Measurements from ENCODE around the gene TMED1. TPM values are rescaled to one million over a fixed set of nuclear protein-coding genes. Genes with fewer than 3 reads are reported as not detected.
"Not testable (repeated sequence)": the region's sequence is repeated elsewhere in the genome, so short reads cannot be mapped to it uniquely, and the experiment has no call there.

Gene TMED1
- total RNA-seq, 1 donor from 2014 or later = 27.0 TPM

DNA sequence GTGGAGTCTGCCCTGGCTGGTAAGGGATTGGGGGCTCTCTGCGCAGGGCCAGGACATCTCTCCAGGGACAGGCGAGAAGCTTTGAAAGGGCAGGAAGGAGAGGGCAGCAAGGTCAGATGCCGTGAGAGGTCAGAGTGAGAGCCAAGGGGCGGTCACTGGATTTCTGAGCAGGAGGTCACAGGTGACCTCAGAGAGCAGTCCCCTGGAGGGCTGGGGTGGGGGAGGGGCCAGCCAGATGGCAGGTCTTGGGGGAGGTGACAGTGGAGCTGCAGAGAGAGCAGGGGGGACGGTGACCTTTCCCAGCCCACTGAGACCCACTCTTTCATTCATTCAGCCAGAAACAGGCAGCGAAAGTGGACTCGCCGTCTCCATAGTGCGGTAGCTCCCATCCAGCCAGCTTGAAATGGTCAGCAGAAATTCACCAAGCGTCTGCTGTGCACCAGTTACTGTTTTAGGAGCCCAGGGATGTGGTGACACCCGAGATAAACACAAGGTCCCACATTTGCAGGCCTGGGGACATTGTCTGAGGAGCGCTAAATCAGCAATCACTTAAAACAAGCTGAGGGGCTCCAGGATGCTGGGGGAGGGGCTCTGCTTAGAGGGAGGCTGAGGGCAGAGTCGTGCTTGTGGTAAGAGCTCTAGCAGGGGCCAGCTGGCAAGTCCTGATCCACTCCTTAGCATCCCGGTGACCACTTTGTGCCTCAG, 45.5 kb upstream of the TMED1 start:
- no peak overlapping the region for H3K4me2 ChIP-seq (ENCODE audit: low read length)

GRCh38 chr19:10878253-10878652, 42.2 kb upstream of the TMED1 start:
- H3K4me3 ChIP-seq (ENCODE audit: insufficient read depth, low read depth, low read length) = no peak overlapping the region
- DNase-seq (ENCODE audit: low read depth) (no peak), FAIRE-seq (no peak)
- H3K27me3 ChIP-seq (ENCODE audit: insufficient read depth, low read length) = no peaks in the 10 kb centered on the region
- H3K4me1 ChIP-seq (ENCODE audit: insufficient read depth, low read length) = peaks cover 3% of the 10 kb centered on the region
- H3K27ac Mint-ChIP-seq (ENCODE audit: unreplicated experiment) = peak overlapping the region; percentile 20
- no peak overlapping the region for H3K4me3 Mint-ChIP-seq (ENCODE audit: unreplicated experiment)
- no peak overlapping the region for H3K27ac ChIP-seq (ENCODE audit: low read depth, low read length)
- H3K36me3 Mint-ChIP-seq (ENCODE audit: low read depth, unreplicated experiment) = peaks cover 2% of the 10 kb centered on the region
- no peaks in the 10 kb centered on the region for H3K9me3 Mint-ChIP-seq (ENCODE audit: unreplicated experiment)
- H3K4me2 ChIP-seq (ENCODE audit: low read length) = peak overlapping the region; percentile 15
- no peaks in the 10 kb centered on the region for H3K27me3 Mint-ChIP-seq (ENCODE audit: low read depth, unreplicated experiment)
- no peaks in the 10 kb centered on the region for H3K9me3 ChIP-seq (ENCODE audit: insufficient read depth, low read depth, low read length)
- peaks cover 92% of the 10 kb centered on the region for H3K79me2 ChIP-seq (ENCODE audit: insufficient read depth, low read length)
- no peaks in the 10 kb centered on the region for H3K36me3 ChIP-seq (ENCODE audit: insufficient read depth, low read length)
- H2AFZ ChIP-seq (ENCODE audit: low read depth, low read length) = no peak overlapping the region
- peaks cover 35% of the 10 kb centered on the region for H3K4me1 Mint-ChIP-seq (ENCODE audit: low read depth, unreplicated experiment)
- TF ChIP-seq, protein P1, sequence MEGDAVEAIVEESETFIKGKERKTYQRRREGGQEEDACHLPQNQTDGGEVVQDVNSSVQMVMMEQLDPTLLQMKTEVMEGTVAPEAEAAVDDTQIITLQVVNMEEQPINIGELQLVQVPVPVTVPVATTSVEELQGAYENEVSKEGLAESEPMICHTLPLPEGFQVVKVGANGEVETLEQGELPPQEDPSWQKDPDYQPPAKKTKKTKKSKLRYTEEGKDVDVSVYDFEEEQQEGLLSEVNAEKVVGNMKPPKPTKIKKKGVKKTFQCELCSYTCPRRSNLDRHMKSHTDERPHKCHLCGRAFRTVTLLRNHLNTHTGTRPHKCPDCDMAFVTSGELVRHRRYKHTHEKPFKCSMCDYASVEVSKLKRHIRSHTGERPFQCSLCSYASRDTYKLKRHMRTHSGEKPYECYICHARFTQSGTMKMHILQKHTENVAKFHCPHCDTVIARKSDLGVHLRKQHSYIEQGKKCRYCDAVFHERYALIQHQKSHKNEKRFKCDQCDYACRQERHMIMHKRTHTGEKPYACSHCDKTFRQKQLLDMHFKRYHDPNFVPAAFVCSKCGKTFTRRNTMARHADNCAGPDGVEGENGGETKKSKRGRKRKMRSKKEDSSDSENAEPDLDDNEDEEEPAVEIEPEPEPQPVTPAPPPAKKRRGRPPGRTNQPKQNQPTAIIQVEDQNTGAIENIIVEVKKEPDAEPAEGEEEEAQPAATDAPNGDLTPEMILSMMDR (IDR thresholded peaks at IDR 0.05; ENCODE audit: insufficient read depth, low read depth, low read length) = no peak
- no peak for TF ChIP-seq EZH2 (IDR thresholded peaks at IDR 0.05; ENCODE audit: insufficient read depth, low read length)
- H4K20me1 ChIP-seq (ENCODE audit: insufficient read depth, low read length) = peaks cover 77% of the 10 kb centered on the region
- H3K9ac ChIP-seq (ENCODE audit: low read length) = no peak overlapping the region

More for the DNA sequence above, 45.5 kb upstream of the TMED1 start:
- Histone ChIP-seq H3K27me3 (ENCODE audit: insufficient read depth, low read length) (no peaks in the 10 kb centered on the region), H3K9me3 (ENCODE audit: insufficient read depth, low read depth, low read length) (no peaks in the 10 kb centered on the region), H3K36me3 (ENCODE audit: insufficient read depth, low read length) (no peaks in the 10 kb centered on the region), H3K9ac (ENCODE audit: low read length) (no peak overlapping the region), H3K27ac (ENCODE audit: low read depth, low read length) (no peak overlapping the region), H3K79me2 (ENCODE audit: insufficient read depth, low read length) (peaks cover 86% of the 10 kb centered on the region), H3K4me3 (ENCODE audit: insufficient read depth, low read depth, low read length) (no peak overlapping the region), H2AFZ (ENCODE audit: low read depth, low read length) (no peak overlapping the region), H4K20me1 (ENCODE audit: insufficient read depth, low read length) (peaks cover 88% of the 10 kb centered on the region), H3K4me1 (ENCODE audit: insufficient read depth, low read length) (peaks cover 12% of the 10 kb centered on the region)
- FAIRE-seq = no peak
- no peak for TF ChIP-seq EZH2 (IDR thresholded peaks at IDR 0.05; ENCODE audit: insufficient read depth, low read length)
- no peaks in the 10 kb centered on the region for H3K9me3 Mint-ChIP-seq (ENCODE audit: unreplicated experiment)
- peaks cover 38% of the 10 kb centered on the region for H3K4me1 Mint-ChIP-seq (ENCODE audit: low read depth, unreplicated experiment)
- no peak overlapping the region for H3K27ac Mint-ChIP-seq (ENCODE audit: unreplicated experiment)
- H3K4me3 Mint-ChIP-seq (ENCODE audit: unreplicated experiment) = no peak overlapping the region
- DNase-seq (ENCODE audit: low read depth) = no peak
- H3K27me3 Mint-ChIP-seq (ENCODE audit: low read depth, unreplicated experiment) = no peaks in the 10 kb centered on the region
- H3K36me3 Mint-ChIP-seq (ENCODE audit: low read depth, unreplicated experiment) = peaks cover 2% of the 10 kb centered on the region

GRCh38 chr19:10877608-10878007, 41.6 kb upstream of the TMED1 start:
- Mint-ChIP-seq H3K27ac (ENCODE audit: unreplicated experiment) (peak overlapping the region; percentile 20), H3K4me1 (ENCODE audit: low read depth, unreplicated experiment) (peaks cover 35% of the 10 kb centered on the region)
- H3K27me3 ChIP-seq (ENCODE audit: insufficient read depth, low read length); H3K36me3 Mint-ChIP-seq (ENCODE audit: low read depth, unreplicated experiment); H3K9me3 ChIP-seq (ENCODE audit: insufficient read depth, low read depth, low read length); DNase-seq (ENCODE audit: low read depth); H3K4me2 ChIP-seq (ENCODE audit: low read length); H3K9me3 Mint-ChIP-seq (ENCODE audit: unreplicated experiment); H3K4me1 ChIP-seq (ENCODE audit: insufficient read depth, low read length); H3K36me3 ChIP-seq (ENCODE audit: insufficient read depth, low read length); H3K27ac ChIP-seq (ENCODE audit: low read depth, low read length); H2AFZ ChIP-seq (ENCODE audit: low read depth, low read length); FAIRE-seq; H3K9ac ChIP-seq (ENCODE audit: low read length); H3K4me3 ChIP-seq (ENCODE audit: insufficient read depth, low read depth, low read length); H3K4me3 Mint-ChIP-seq (ENCODE audit: unreplicated experiment); H3K27me3 Mint-ChIP-seq (ENCODE audit: low read depth, unreplicated experiment): not testable (repeated sequence)
- Histone ChIP-seq H4K20me1 (ENCODE audit: insufficient read depth, low read length) (peaks cover 77% of the 10 kb centered on the region), H3K79me2 (ENCODE audit: insufficient read depth, low read length) (peaks cover 92% of the 10 kb centered on the region)

Data from astrocyte (in vitro differentiated cells and primary cell).